Measurements from ENCODE around the gene CRK.
"Not testable (repeated sequence)": the region's sequence is repeated elsewhere in the genome, so short reads cannot be mapped to it uniquely, and the experiment has no call there.

- not testable (repeated sequence) for TF ChIP-seq POLR2A, EP300, POLR2AphosphoS5 (IDR thresholded peaks at IDR 0.05)
- TF ChIP-seq, protein P1, sequence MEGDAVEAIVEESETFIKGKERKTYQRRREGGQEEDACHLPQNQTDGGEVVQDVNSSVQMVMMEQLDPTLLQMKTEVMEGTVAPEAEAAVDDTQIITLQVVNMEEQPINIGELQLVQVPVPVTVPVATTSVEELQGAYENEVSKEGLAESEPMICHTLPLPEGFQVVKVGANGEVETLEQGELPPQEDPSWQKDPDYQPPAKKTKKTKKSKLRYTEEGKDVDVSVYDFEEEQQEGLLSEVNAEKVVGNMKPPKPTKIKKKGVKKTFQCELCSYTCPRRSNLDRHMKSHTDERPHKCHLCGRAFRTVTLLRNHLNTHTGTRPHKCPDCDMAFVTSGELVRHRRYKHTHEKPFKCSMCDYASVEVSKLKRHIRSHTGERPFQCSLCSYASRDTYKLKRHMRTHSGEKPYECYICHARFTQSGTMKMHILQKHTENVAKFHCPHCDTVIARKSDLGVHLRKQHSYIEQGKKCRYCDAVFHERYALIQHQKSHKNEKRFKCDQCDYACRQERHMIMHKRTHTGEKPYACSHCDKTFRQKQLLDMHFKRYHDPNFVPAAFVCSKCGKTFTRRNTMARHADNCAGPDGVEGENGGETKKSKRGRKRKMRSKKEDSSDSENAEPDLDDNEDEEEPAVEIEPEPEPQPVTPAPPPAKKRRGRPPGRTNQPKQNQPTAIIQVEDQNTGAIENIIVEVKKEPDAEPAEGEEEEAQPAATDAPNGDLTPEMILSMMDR (IDR thresholded peaks at IDR 0.05): not testable (repeated sequence)
Observed at GRCh38 chr17:1445695-1446094, 10.3 kb downstream of the CRK start.

Data from sigmoid colon (tissue), 4 donors.